PFSK-1 (cell line): Measurements from ENCODE around the gene SAXO2.

Experiments used
- FOXP2 ChIP-seq: optimal IDR thresholded peaks from 2 replicates; pipeline ENCODE3; 2011; ENCODE audit warnings: borderline replicate concordance, control low read depth, inconsistent platforms; ENCODE audit not compliant: insufficient read depth; ENCODE audit errors: extremely low read length, extremely low read depth
- POLR2AphosphoS5 ChIP-seq: IDR thresholded peaks from 2 replicates; pipeline ENCODE4 v1.6.1; 2012; ENCODE audit warnings: low read depth, mild to moderate bottlenecking, control low read depth, low read length, moderate library complexity
- REST ChIP-seq, 2 experiments: IDR thresholded peaks; 2 replicates each; pipeline versions ENCODE4 v1.6.1 to v1.8.0; 2011 to 2012; ENCODE audit warnings: low read depth in 2 of 2, low read length in 2 of 2, control low read depth in 1 of 2, inconsistent platforms in 1 of 2, mild to moderate bottlenecking in 1 of 2, moderate library complexity in 1 of 2; ENCODE audit not compliant: insufficient read depth in 1 of 2
- SIN3A ChIP-seq: IDR thresholded peaks from 2 replicates; pipeline ENCODE4 v1.6.1; 2012; ENCODE audit warnings: mild to moderate bottlenecking, low read length, moderate library complexity, borderline replicate concordance; ENCODE audit not compliant: insufficient read depth
- TAF1 ChIP-seq: IDR thresholded peaks from 2 replicates; pipeline ENCODE4 v1.6.1; 2012; ENCODE audit warnings: low read length, control low read depth, borderline replicate concordance; ENCODE audit not compliant: insufficient read depth

SAXO2 gene

GRCh38 chr15:82294061-82294690 lies 31.6 kb downstream of the SAXO2 start:
- TF ChIP-seq FOXP2: no peak
- no peak for TF ChIP-seq SIN3A
- TF ChIP-seq POLR2AphosphoS5: no peak
- no peak for TF ChIP-seq TAF1
- no peak for TF ChIP-seq REST (IDR thresholded peaks at IDR 0.05; ENCODE audit: insufficient read depth in 1 of 2, low read depth in 2 of 2, low read length in 2 of 2)

- TF ChIP-seq REST (IDR thresholded peaks at IDR 0.05; ENCODE audit: insufficient read depth in 1 of 2, low read depth in 2 of 2, low read length in 2 of 2) (no peak), TAF1 (no peak), POLR2AphosphoS5 (no peak), FOXP2 (no peak), SIN3A (no peak)
These were observed 34.9 kb downstream of the SAXO2 start for GRCh38 chr15:82297546-82297945.

- TF ChIP-seq TAF1: no peak
- no peak for TF ChIP-seq REST (IDR thresholded peaks at IDR 0.05; ENCODE audit: insufficient read depth in 1 of 2, low read depth in 2 of 2, low read length in 2 of 2)
- no peak for TF ChIP-seq POLR2AphosphoS5
- no peak for TF ChIP-seq FOXP2
- no peak for TF ChIP-seq SIN3A
These were observed 35.4 kb downstream of the SAXO2 start for GRCh38 chr15:82298032-82298431.

GRCh38 chr15:82298520-82298919 lies 35.9 kb downstream of the SAXO2 start:
- TF ChIP-seq REST (IDR thresholded peaks at IDR 0.05; ENCODE audit: insufficient read depth in 1 of 2, low read depth in 2 of 2, low read length in 2 of 2) (no peak), FOXP2 (no peak), SIN3A (no peak), TAF1 (no peak), POLR2AphosphoS5 (no peak)

- TF ChIP-seq FOXP2 (no peak), TAF1 (no peak), POLR2AphosphoS5 (no peak), REST (IDR thresholded peaks at IDR 0.05; ENCODE audit: insufficient read depth in 1 of 2, low read depth in 2 of 2, low read length in 2 of 2) (no peak), SIN3A (no peak)
These were observed 38.3 kb downstream of the SAXO2 start for GRCh38 chr15:82300883-82301282.
